ENCODE results near the gene ZNF74. TPM values are rescaled to one million over a fixed set of nuclear protein-coding genes. Genes with fewer than 3 reads are reported as not detected.
"Not testable (repeated sequence)": the region's sequence is repeated elsewhere in the genome, so short reads cannot be mapped to it uniquely, and the experiment has no call there.

ZNF74 gene
- polyA plus RNA-seq, 1 donor from 2014 or later = 75.6 TPM

DNA sequence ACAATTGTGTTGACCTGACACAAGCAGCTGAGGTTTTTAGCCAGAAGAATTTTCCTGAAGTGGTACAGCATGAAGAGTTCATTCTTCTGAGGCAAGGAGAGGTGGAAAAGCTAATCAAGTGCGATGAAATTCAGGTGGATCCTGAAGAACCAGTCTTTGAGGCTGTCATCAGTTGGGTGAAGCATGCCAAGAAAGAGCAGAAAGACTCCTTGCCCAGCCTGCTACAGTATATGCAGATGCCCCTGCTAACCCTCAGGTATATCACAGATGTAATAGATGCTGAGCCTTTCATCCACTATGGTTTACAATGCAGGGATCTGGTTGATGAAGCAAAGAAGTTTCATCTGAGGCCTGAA, 56.6 kb downstream of the ZNF74 start (continued):
- TF ChIP-seq, protein P1, sequence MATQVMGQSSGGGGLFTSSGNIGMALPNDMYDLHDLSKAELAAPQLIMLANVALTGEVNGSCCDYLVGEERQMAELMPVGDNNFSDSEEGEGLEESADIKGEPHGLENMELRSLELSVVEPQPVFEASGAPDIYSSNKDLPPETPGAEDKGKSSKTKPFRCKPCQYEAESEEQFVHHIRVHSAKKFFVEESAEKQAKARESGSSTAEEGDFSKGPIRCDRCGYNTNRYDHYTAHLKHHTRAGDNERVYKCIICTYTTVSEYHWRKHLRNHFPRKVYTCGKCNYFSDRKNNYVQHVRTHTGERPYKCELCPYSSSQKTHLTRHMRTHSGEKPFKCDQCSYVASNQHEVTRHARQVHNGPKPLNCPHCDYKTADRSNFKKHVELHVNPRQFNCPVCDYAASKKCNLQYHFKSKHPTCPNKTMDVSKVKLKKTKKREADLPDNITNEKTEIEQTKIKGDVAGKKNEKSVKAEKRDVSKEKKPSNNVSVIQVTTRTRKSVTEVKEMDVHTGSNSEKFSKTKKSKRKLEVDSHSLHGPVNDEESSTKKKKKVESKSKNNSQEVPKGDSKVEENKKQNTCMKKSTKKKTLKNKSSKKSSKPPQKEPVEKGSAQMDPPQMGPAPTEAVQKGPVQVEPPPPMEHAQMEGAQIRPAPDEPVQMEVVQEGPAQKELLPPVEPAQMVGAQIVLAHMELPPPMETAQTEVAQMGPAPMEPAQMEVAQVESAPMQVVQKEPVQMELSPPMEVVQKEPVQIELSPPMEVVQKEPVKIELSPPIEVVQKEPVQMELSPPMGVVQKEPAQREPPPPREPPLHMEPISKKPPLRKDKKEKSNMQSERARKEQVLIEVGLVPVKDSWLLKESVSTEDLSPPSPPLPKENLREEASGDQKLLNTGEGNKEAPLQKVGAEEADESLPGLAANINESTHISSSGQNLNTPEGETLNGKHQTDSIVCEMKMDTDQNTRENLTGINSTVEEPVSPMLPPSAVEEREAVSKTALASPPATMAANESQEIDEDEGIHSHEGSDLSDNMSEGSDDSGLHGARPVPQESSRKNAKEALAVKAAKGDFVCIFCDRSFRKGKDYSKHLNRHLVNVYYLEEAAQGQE (IDR thresholded peaks at IDR 0.05; ENCODE audit: borderline replicate concordance) = no peak
- no peak for TF ChIP-seq EP300 (conservative IDR thresholded peaks at IDR 0.05; ENCODE audit: poor library complexity, severe bottlenecking)
- no peak for TF ChIP-seq POLR2AphosphoS5 (IDR thresholded peaks at IDR 0.05)
- TF ChIP-seq SMC3 (conservative IDR thresholded peaks at IDR 0.05; ENCODE audit: poor library complexity) = no peak

DNA sequence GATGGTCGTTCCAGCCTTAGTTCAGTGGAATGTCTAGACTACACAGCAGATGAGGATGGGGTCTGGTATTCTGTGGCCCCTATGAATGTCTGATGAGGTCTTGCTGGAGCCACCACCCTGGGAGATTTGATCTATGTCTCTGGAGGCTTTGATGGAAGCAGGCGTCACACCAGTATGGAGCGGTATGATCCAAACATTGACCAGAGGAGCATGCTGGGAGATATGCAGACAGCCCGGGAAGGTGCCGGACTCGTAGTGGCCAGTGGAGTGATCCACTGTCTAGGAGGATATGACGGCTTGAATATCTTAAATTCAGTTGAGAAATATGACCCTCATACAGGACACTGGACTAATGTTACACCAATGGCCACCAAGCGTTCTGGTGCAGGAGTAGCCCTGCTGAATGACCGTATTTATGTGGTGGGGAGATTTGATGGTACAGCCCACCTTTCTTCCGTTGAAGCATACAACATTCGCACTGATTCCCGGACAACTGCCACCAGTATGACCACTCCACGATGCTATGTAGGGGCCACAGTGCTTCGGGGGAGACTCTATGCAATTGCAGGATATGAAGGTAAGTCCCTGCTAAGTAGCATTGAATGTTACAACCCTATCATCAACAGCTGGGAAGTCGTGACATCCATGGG, 57.3 kb downstream of the ZNF74 start:
- not testable (repeated sequence) for H3K4me2 ChIP-seq (ENCODE audit: low read length); H3F3A ChIP-seq (ENCODE audit: insufficient read depth, low read length, poor library complexity, severe bottlenecking); H3K9me3 ChIP-seq (ENCODE audit: low read length); H3K4me3 ChIP-seq (ENCODE audit: low read length); H3K36me3 ChIP-seq (ENCODE audit: insufficient read depth, low read length); H3K27me3 ChIP-seq (ENCODE audit: insufficient read depth, low read depth, low read length); H2AFZ ChIP-seq (ENCODE audit: low read depth, low read length); H3K79me2 ChIP-seq (replicated peaks; ENCODE audit: insufficient read depth, low read length); H3K27ac ChIP-seq (ENCODE audit: low read length); H3K9ac ChIP-seq (ENCODE audit: low read length); H4K20me1 ChIP-seq (ENCODE audit: insufficient read depth); H3K9me2 ChIP-seq (ENCODE audit: insufficient read depth, low read length)

DNA sequence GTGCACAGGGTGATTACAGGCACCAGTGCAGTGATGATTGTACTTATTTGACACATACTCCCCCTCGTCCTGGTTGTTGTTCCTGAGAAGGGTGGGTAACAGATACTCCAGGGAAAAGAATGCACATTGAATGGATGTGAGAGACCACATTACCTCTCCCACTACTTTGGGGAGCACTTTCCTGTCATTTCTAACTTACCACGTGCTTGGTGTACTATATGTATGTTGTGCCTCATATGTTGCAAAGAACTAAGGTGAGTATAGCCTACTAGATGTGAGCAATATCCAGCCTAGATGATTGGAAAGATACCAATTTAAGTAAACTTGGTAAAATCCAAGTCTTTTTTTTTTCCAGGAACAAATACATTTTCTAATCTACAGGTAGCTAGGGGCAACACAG, 58.0 kb downstream of the ZNF74 start:
- Histone ChIP-seq H4K20me1 (ENCODE audit: insufficient read depth) (no peaks in the 10 kb centered on the region), H3K36me3 (ENCODE audit: insufficient read depth, low read length) (no peaks in the 10 kb centered on the region), H3K9me2 (ENCODE audit: insufficient read depth, low read length) (no peaks in the 10 kb centered on the region), H3K4me2 (ENCODE audit: low read length) (no peak overlapping the region), H2AFZ (ENCODE audit: low read depth, low read length) (no peak overlapping the region), H3K9me3 (ENCODE audit: low read length) (no peaks in the 10 kb centered on the region), H3K27ac (ENCODE audit: low read length) (no peak overlapping the region), H3F3A (ENCODE audit: insufficient read depth, low read length, poor library complexity, severe bottlenecking) (no peaks in the 10 kb centered on the region), H3K27me3 (ENCODE audit: insufficient read depth, low read depth, low read length) (no peaks in the 10 kb centered on the region), H3K9ac (ENCODE audit: low read length) (no peak overlapping the region), H3K79me2 (replicated peaks; ENCODE audit: insufficient read depth, low read length) (no peaks in the 10 kb centered on the region), H3K4me3 (ENCODE audit: low read length) (no peak overlapping the region)
- TF ChIP-seq, protein P2, sequence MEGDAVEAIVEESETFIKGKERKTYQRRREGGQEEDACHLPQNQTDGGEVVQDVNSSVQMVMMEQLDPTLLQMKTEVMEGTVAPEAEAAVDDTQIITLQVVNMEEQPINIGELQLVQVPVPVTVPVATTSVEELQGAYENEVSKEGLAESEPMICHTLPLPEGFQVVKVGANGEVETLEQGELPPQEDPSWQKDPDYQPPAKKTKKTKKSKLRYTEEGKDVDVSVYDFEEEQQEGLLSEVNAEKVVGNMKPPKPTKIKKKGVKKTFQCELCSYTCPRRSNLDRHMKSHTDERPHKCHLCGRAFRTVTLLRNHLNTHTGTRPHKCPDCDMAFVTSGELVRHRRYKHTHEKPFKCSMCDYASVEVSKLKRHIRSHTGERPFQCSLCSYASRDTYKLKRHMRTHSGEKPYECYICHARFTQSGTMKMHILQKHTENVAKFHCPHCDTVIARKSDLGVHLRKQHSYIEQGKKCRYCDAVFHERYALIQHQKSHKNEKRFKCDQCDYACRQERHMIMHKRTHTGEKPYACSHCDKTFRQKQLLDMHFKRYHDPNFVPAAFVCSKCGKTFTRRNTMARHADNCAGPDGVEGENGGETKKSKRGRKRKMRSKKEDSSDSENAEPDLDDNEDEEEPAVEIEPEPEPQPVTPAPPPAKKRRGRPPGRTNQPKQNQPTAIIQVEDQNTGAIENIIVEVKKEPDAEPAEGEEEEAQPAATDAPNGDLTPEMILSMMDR (IDR thresholded peaks at IDR 0.05; ENCODE audit: poor library complexity, severe bottlenecking) = no peak
- no peak for TF ChIP-seq EZH2 (IDR thresholded peaks at IDR 0.05; ENCODE audit: borderline replicate concordance, insufficient read depth, low read length, poor library complexity, severe bottlenecking)
- TF ChIP-seq MXI1 (conservative IDR thresholded peaks at IDR 0.05; ENCODE audit: poor library complexity, severe bottlenecking) = no peak
- TF ChIP-seq, protein P1 (IDR thresholded peaks at IDR 0.05; ENCODE audit: borderline replicate concordance) = no peak
- no peak for TF ChIP-seq POLR2AphosphoS5 (IDR thresholded peaks at IDR 0.05)
- TF ChIP-seq EP300 (conservative IDR thresholded peaks at IDR 0.05; ENCODE audit: poor library complexity, severe bottlenecking) = no peak
- no peak for TF ChIP-seq TAF1 (IDR thresholded peaks at IDR 0.05; ENCODE audit: low read depth)
- no peak for TF ChIP-seq RAD21 (conservative IDR thresholded peaks at IDR 0.05)
- no peak for TF ChIP-seq SMC3 (conservative IDR thresholded peaks at IDR 0.05; ENCODE audit: poor library complexity)

Data from neural cell (in vitro differentiated cells).